SK-N-SH (cell line): ENCODE results near the gene TUBGCP2. TPM values are rescaled to one million over a fixed set of nuclear protein-coding genes. Genes with fewer than 3 reads are reported as not detected.

Experiments used
- CTCF ChIA-PET: fragments of 300-600, 350-600 bp; formaldehyde crosslinking; extraction: SDS; loops from one replicate; lab custom pipeline; 2021; lab: Yijun Ruan, JAX
- POLR2A ChIA-PET: fragments of 350-600 bp; sonication (Branson Sonifier 250); formaldehyde crosslinking; extraction: SDS; loops from one replicate; lab custom pipeline; 2020; ENCODE audit warnings: antibody characterized with exemption, inconsistent platforms; lab: Yijun Ruan, JAX
- DNase-seq: peaks from one replicate; pipeline ENCODE4 v3.0.0; 2012
- H2AFZ ChIP-seq: fragments of 200-600 bp; sonication (generic); 2 replicates; pipeline ENCODE4 v1.8.1; 2016; ENCODE audit warnings: antibody characterized with exemption, mild to moderate bottlenecking, low read depth
- H3F3A ChIP-seq: fragments of 200-600 bp; sonication (generic); replicated peaks from 2 replicates; pipeline ENCODE3; 2016; ENCODE audit warnings: antibody characterized with exemption, mild to moderate bottlenecking; ENCODE audit not compliant: insufficient read depth
- H3K27ac ChIP-seq, 2 experiments: fragments of 200-500 bp in 1 of 2; fragments of 200-600 bp in 1 of 2; sonication (Bioruptor generic) in 1 of 2; sonication (generic), shearing (Covaris generic) in 1 of 2; 2 replicates each; pipeline versions ENCODE4 v1.5.1 to v1.6.1; 2014 to 2016; ENCODE audit warnings: low read depth in 2 of 2, inconsistent platforms in 1 of 2, low read length in 1 of 2, mild to moderate bottlenecking in 1 of 2, mixed read lengths in 1 of 2
- H3K27me3 ChIP-seq: fragments of 200-600 bp; sonication (generic), shearing (Covaris generic); 2 replicates; pipeline ENCODE4 v1.6.1; 2016; ENCODE audit warnings: mixed run types; ENCODE audit not compliant: insufficient read depth
- H3K36me3 ChIP-seq, 2 experiments: fragments of 200-500 bp in 1 of 2; fragments of 200-600 bp in 1 of 2; sonication (Bioruptor generic) in 1 of 2; sonication (generic) in 1 of 2; replicated peaks in 1 of 2; 2 replicates each; pipeline versions ENCODE3 to v1.5.1; 2014 to 2016; ENCODE audit warnings: low read length in 1 of 2, mild to moderate bottlenecking in 1 of 2; ENCODE audit not compliant: insufficient read depth in 2 of 2, control insufficient read depth in 1 of 2
- H3K4me1 ChIP-seq, 2 experiments: fragments of 200-500 bp in 1 of 2; fragments of 200-600 bp in 1 of 2; sonication (Bioruptor generic) in 1 of 2; sonication (generic), shearing (Covaris generic) in 1 of 2; 2 replicates each; pipeline versions ENCODE4 v1.5.1 to v1.6.1; 2014 to 2016; ENCODE audit warnings: low read depth in 1 of 2, low read length in 1 of 2, mixed run types in 1 of 2; ENCODE audit not compliant: insufficient read depth in 2 of 2, control insufficient read depth in 1 of 2
- H3K4me2 ChIP-seq: fragments of 200-600 bp; sonication (generic), shearing (Covaris generic); 2 replicates; pipeline ENCODE4 v1.6.1; 2017; ENCODE audit warnings: mixed run types
- H3K4me3 ChIP-seq, 2 experiments: fragments of 200-500 bp in 1 of 2; fragments of 200-600 bp in 1 of 2; sonication (Bioruptor generic) in 1 of 2; sonication (generic), shearing (Covaris generic) in 1 of 2; 2 replicates each; pipeline versions ENCODE4 v1.5.1 to v1.8.1; 2014 to 2016; ENCODE audit warnings: low read depth in 2 of 2, inconsistent platforms in 1 of 2, low read length in 1 of 2, mild to moderate bottlenecking in 1 of 2, mixed read lengths in 1 of 2, moderate library complexity in 1 of 2
- H3K79me2 ChIP-seq: fragments of 200-600 bp; sonication (generic); 2 replicates; pipeline ENCODE4 v1.8.1; 2017; ENCODE audit warnings: mild to moderate bottlenecking; ENCODE audit not compliant: insufficient read depth
- H3K9ac ChIP-seq: fragments of 200-600 bp; sonication (generic); 2 replicates; pipeline ENCODE4 v1.6.1; 2017; ENCODE audit warnings: mixed run types
- H3K9me2 ChIP-seq: fragments of 200-600 bp; sonication (generic); 2 replicates; pipeline ENCODE4 v1.6.1; 2017; ENCODE audit warnings: mixed run types
- H3K9me3 ChIP-seq: fragments of 200-600 bp; sonication (generic); 2 replicates; pipeline ENCODE4 v1.6.1; 2017; ENCODE audit warnings: mixed run types, mild to moderate bottlenecking, moderate library complexity
- H4K20me1 ChIP-seq: fragments of 200-600 bp; sonication (generic); 2 replicates; pipeline ENCODE4 v1.6.1; 2017; ENCODE audit warnings: mild to moderate bottlenecking, mixed run types; ENCODE audit not compliant: insufficient read depth
- CTCF ChIP-seq: fragments of 200-600 bp; sonication (generic); IDR thresholded peaks from 2 replicates; pipeline ENCODE4 v1.6.1; 2017; ENCODE audit warnings: antibody characterized with exemption, mild to moderate bottlenecking, moderate library complexity
- ELF1 ChIP-seq: IDR thresholded peaks from 2 replicates; pipeline ENCODE4 v1.4.0; 2012
- FOXJ3 ChIP-seq: sonication (generic); formaldehyde crosslinking; IDR thresholded peaks from 2 replicates; pipeline ENCODE4 v1.5.1; 2020; ENCODE audit warnings: mild to moderate bottlenecking, missing genetic modification reagents
- GABPA ChIP-seq: IDR thresholded peaks from 2 replicates; pipeline ENCODE4 v1.4.0; 2012; ENCODE audit warnings: low read depth, mild to moderate bottlenecking
- GATA2 ChIP-seq: sonication (generic); formaldehyde crosslinking; IDR thresholded peaks from 2 replicates; pipeline ENCODE4 v1.5.0; 2020; ENCODE audit warnings: mild to moderate bottlenecking, missing genetic modification reagents
- MEF2A ChIP-seq: IDR thresholded peaks from 2 replicates; pipeline ENCODE4 v1.4.0; 2012; ENCODE audit warnings: low read depth, borderline replicate concordance
- MXI1 ChIP-seq: IDR thresholded peaks from 2 replicates; pipeline ENCODE4 v1.6.1; 2012; ENCODE audit warnings: mild to moderate bottlenecking, low read depth, low read length, improper control_type of control experiment
- POLR2AphosphoS5 ChIP-seq: IDR thresholded peaks from 2 replicates; pipeline ENCODE4 v1.6.1; 2012; ENCODE audit warnings: low read depth, low read length
- RCOR1 ChIP-seq: fragments of 150-350 bp; IDR thresholded peaks from 2 replicates; pipeline ENCODE4 v1.6.1; 2017; ENCODE audit warnings: antibody characterized with exemption, low read length
- REST ChIP-seq: IDR thresholded peaks from 2 replicates; pipeline ENCODE4 v1.6.1; 2012; ENCODE audit warnings: mild to moderate bottlenecking, low read depth, low read length, moderate library complexity
- RFX5 ChIP-seq: IDR thresholded peaks from 2 replicates; pipeline ENCODE4 v1.6.1; 2012; ENCODE audit warnings: mild to moderate bottlenecking, improper control_type of control experiment, low read length
- SIN3A ChIP-seq: IDR thresholded peaks from 2 replicates; pipeline ENCODE4 v1.6.1; 2012; ENCODE audit warnings: low read depth, mild to moderate bottlenecking, low read length, moderate library complexity, borderline replicate concordance
- SMC3 ChIP-seq: IDR thresholded peaks from 2 replicates; pipeline ENCODE4 v1.6.1; 2012; ENCODE audit warnings: low read depth, low read length, improper control_type of control experiment
- TEAD4 ChIP-seq: IDR thresholded peaks from 2 replicates; pipeline ENCODE4 v1.4.0; 2012; ENCODE audit warnings: mild to moderate bottlenecking, borderline replicate concordance; ENCODE audit not compliant: insufficient read depth
- USF1 ChIP-seq: IDR thresholded peaks from 2 replicates; pipeline ENCODE4 v1.4.0; 2012; ENCODE audit warnings: low read depth, borderline replicate concordance
- YY1 ChIP-seq: IDR thresholded peaks from 2 replicates; pipeline ENCODE4 v1.4.0; 2012; ENCODE audit warnings: low read depth, mild to moderate bottlenecking
- ZBTB33 ChIP-seq: IDR thresholded peaks from 2 replicates; pipeline ENCODE4 v1.4.0; 2012; ENCODE audit warnings: low read depth, borderline replicate concordance
- WGBS: methylation state at CpG from one replicate; pipeline ENCODE4 v1.1.6; 2017; ENCODE audit warnings: low lambda C conversion rate; 5-methylcytosine and 5-hydroxymethylcytosine counted together
- polyA plus RNA-seq, 3 experiments: library from polyadenylated mRNA; depleted of rRNA; stranded (reverse); fragments of >200 nt; gene quantifications; 2 replicates each; pipeline ENCODE4 v1.2.3, GENCODE V29; 2012

Gene TUBGCP2
- polyA plus RNA-seq, 1 of the 3 experiments (the other 2 are of a cell fraction): 49.1 TPM

GRCh38 chr10:133249094-133249780 is 59.4 kb downstream of the TUBGCP2 start (continued):
- TF ChIP-seq MXI1: no peak
- no peak for TF ChIP-seq MEF2A
- no peak for TF ChIP-seq GABPA
- TF ChIP-seq SMC3: no peak
- no peak for TF ChIP-seq CTCF
- TF ChIP-seq FOXJ3: no peak
- no peak for TF ChIP-seq GATA2 (CRISPR knock-in tag)

GRCh38 chr10:133248334-133248715 is 60.3 kb downstream of the TUBGCP2 start:
- Histone ChIP-seq H3K36me3 (no peaks in the 10 kb centered on the region), H3K27me3 (no peaks in the 10 kb centered on the region), H3K9me2 (no peaks in the 10 kb centered on the region), H3K79me2 (no peaks in the 10 kb centered on the region), H3K4me2 (no peak overlapping the region), H3K9ac (no peak overlapping the region), H3K4me1 (no peaks in the 10 kb centered on the region), H2AFZ (no peak overlapping the region), H4K20me1 (no peaks in the 10 kb centered on the region), H3K27ac (no peak overlapping the region), H3K4me3 (no peak overlapping the region), H3F3A (no peaks in the 10 kb centered on the region), H3K9me3 (no peaks in the 10 kb centered on the region)
- no CpG with 5 or more reads among the region's 12 CpGs for WGBS
- DNase-seq: no peak
- TF ChIP-seq ELF1: no peak
- POLR2A ChIA-PET: no interaction called here
- CTCF ChIA-PET: no interaction called here

GRCh38 chr10:133247681-133248333 is 60.9 kb downstream of the TUBGCP2 start:
- ChIA-PET CTCF (no interaction called here), POLR2A (no interaction called here)
- Histone ChIP-seq H3K9me3 (no peaks in the 10 kb centered on the region), H3K27ac (no peak overlapping the region), H2AFZ (no peak overlapping the region), H3K79me2 (no peaks in the 10 kb centered on the region), H3K4me1 (no peaks in the 10 kb centered on the region), H4K20me1 (no peaks in the 10 kb centered on the region), H3K4me2 (no peak overlapping the region), H3F3A (no peaks in the 10 kb centered on the region), H3K9ac (no peak overlapping the region), H3K4me3 (no peak overlapping the region), H3K9me2 (no peaks in the 10 kb centered on the region), H3K36me3 (no peaks in the 10 kb centered on the region), H3K27me3 (no peaks in the 10 kb centered on the region)
- WGBS: 82% methylated on average over 8 of the region's 36 CpGs
- DNase-seq: no peak
- TF ChIP-seq GATA2 (CRISPR knock-in tag) (no peak), USF1 (no peak), ZBTB33 (no peak), RFX5 (no peak), YY1 (no peak), SMC3 (no peak), TEAD4 (no peak), REST (no peak), RCOR1 (no peak), POLR2AphosphoS5 (no peak), SIN3A (no peak)
